OCI-M2 (cell line): Measurements from ENCODE around the gene ASL.
"Not testable (repeated sequence)": the region's sequence is repeated elsewhere in the genome, so short reads cannot be mapped to it uniquely, and the experiment has no call there.

ENCODE experiments used
- DNase-seq: peaks from one replicate; lab custom pipeline; 2025; ENCODE audit not compliant: unreplicated experiment; lab: John Stamatoyannopoulos, UW

Gene ASL

DNA sequence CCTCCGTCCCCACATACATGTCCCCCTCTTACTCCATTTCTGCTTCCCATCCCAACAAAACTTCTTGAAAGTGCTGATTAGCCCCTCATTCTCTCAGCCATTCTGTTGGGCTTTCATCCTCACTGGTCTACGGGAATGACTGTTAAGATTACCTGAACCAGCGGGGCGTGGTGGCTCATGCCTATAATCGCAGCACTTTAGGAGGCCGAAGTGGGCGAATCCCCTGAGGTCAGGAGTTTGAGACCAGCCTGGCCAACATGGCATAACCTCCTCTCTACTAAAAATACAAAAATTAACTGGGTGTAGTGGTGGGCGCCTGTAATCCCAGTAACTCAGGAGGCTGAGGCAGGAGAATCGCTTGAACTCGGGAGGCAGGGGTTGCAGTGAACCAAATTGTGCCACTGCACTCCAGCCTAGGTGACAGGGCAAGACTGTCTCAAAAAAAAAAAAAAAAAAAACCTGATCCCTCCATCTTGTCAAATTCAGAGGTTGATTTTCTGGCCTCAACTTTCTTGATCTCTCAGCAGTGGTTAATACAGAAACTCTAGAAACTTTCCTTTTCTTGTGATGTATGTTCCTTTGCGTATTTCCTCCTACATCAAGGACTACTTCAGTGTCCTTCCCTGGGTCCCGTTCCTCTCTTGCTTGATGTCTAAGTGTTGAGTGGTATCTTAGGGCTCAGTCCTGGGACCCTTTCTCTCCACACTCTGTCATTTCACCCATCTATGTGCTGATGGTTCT, 41.2 kb downstream of the ASL start:
- not testable (repeated sequence) for DNase-seq

DNA sequence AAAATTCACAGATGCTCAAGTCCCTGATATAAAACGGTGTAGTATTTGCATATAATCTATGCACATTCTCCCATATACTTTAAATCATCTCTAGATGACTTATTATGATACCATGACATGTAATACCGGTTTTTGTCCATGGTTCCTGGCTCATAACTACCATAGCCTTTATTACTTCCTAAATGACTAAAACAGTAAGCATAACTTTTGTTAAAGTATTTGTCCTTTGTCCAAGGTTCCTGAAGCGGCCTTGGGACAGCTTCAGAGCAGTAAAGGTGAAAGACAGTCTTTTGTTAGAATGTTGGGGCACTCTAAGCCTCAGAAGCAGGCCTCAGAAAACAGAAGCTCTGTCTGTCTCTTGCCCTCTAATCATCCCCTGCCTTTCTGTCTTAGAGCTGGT, 43.0 kb downstream of the ASL start:
- no peak for DNase-seq

DNA sequence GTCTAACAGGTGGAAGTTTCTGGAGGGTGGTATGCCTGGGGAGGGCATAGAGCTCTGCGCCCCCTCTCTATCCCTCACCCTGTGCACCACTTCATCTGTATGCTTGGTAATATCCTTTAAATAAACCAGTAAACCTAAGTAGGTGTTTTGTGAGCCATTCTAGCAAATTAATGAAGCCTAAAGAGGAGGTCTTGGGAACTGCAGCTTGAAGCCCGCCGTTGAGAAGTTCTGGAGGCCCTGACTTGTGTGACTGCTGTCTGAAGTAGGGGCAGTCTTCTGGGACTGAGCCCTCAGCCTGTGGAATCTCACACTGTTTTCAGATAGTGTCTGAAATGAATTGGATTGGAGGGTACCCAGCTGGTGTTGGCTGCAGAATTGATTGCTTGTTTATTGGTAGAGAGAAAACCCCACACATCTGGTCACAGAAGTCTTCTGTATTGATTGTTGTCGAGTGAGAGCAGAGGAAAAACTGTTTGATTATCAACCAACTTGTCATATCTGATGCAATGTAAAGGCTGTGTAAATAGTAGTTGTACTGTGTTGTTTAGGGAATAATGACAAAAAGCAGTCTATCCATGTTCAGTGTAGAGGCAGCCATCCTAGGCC, 43.7 kb downstream of the ASL start:
- DNase-seq = no peak

DNA sequence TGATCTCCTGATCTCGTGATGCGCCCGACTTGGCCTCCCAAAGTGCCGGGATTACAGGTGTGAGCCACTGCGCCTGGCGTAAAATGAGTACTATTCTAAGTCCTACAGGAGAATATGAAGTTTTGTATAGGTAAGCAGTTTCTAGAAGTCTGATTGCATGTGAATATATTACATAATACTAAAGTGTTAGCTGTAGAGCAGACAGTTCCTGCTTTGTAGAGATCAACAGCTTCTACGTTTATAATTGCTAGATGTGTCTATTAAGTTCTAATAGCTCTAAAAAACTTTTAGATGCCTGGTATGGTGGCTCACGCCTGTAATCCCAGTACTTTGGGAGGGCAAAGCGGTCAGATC, 47.5 kb downstream of the ASL start:
- no peak for DNase-seq

DNA sequence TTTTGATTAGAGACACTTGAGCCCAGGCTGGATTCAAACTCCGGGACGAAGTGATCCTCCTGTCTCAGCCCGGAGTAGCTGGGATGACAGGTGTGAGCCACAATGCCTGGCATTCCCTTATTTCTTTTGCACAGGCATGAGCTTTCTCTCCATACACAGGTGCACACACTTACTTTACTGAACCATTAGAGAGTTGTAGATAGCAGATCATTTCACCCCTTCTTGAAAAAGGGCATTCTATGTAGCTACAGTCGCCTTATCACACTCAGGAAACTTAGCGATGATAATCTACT, 48.9 kb downstream of the ASL start:
- DNase-seq = not testable (repeated sequence)

DNA sequence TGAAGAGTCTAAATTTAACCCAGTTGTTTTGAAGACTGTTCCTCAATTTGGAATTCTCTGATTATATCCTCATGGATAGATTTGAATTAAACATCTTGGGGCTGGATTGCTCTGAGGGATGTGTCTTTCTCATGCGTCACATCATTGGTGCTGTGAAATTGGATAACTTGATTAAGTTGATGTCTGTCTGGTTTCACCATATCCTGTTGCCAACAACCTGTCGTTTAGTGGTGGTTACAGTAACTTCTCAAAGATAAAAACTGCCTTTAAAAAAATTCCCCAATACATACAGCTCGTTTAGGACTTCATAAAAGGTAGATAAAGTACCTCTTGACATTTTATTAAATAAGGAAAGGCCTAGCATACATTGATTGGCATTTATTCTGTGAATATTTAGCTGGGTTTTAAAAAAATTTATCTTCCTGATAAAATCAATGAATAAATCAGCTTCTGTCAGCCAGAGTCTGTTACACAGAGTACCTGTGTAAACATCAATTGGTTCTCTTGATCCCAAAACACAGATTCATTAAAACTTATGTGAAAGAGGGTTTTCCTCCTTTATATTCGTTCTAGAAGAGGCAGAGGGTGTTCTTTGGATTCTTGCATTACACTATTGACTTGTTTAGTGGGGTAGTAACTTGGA, 49.6 kb downstream of the ASL start:
- no peak for DNase-seq

DNA sequence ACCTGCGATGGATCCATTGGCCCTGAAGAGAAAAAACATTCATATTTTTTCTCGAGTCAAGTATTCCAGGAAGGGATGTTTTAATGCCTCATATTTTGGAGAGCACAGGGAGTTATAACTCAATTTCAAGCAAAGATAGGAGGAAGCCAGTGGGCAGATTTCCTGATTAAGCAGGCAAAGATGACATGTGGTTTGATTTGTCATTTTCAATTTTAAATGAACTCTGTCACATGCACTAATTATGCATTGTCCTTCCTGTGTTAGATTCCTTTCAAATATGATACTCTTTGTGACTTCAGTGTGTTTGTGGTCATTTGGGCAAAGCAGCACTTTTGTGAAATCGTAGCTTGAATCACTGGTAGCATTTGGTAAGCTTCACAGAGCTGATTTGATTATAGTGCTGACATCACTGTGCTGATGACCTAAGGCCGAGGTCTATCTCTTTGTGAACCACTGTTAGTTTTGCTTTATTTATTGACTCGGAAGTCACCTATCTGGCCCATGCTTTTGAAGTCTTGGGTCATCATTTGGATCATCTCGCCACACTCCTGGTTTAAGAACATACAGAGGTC, 50.2 kb downstream of the ASL start:
- DNase-seq = not testable (repeated sequence)

DNA sequence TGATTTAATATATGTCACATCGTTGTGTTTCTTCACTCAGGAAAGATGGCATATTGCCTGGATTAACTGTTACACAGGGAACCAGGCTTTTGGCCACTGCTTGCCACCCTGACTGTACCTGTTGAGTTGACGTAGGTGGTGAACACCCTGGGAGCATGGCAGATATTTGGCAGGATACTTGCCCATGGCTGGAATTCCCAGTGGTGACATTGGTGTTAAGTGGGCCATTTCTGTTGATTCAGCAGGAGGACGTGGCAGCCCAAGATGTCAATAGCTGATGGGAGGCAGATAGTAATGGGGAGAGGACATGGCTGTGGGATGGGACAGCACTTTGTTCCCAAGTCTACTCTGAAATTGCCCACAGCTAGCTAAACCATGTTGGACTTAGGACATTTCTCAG, 51.6 kb downstream of the ASL start:
- not testable (repeated sequence) for DNase-seq

DNA sequence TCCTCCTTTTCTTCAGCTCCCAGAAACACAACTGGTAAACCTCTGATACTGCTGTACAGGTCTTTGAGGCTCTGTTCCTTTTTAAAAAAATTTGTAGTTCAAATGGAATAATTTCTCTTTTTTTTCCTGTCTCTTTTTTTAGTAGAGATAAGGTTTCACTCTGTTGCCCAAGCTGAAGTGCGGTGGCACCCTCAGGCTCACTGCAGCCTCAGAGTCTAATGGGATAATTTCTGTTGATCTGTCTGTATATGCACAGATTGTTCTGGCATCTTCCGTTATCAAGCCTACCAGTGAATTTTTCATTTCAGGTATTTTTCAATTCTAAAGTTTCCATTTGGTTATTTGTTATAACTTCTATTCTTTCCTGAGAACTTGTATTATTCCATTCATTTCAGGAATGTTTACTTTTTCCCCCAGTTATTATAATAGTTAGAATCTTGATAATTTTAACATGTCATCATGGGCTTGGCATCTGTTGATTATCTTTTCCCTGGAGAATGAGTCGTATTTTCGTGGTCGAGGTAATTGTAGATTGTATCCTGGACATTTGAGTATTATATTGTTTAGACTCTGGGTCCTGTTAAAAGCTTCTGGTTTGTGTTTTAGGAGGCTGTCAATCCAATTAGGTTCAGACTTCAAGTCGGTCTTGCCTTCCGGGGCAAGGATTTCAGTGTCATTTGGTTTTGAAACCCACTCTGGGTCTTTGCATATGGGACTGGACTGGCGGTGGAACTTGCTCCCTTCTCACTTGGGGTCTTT, 63.6 kb downstream of the ASL start:
- no peak for DNase-seq

DNA sequence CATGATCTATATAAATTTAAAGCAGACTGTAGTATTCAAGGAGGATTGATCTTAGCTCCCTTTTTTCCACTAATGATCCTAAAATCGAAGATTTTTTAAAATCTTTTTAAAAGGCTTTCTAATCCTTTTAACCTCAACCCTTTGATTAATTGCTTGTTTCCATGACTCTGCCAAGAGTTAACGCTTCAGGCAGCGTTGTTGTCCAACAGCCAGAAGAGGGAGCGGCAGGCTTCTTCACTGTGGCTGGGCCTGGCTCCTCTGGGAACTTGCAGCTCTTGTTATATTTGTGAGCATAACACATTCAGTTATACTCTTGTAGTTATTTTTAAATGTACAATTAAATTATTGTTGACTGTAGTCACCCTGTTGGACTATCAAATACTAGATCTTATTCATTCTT, 65.3 kb downstream of the ASL start:
- DNase-seq = no peak

DNA sequence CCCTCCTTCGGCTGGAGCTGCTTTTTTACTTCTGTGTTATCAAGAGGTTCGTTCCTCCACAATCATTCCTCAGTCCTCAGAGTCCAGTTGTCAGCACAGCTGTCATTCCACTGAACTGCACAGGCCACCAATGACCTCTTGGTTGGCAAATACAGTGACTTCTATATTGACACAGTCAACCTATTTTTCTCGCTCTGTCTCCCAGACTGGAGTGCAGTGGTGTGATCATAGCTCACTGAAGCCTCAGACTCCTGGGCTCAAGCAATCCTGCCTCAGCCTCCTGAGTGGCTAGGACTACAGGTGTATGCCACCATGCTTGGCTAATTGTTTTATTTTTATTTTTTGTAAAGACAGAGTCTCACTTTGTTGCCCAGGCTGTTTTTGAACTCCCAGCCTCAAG, 66.7 kb downstream of the ASL start:
- no peak for DNase-seq

DNA sequence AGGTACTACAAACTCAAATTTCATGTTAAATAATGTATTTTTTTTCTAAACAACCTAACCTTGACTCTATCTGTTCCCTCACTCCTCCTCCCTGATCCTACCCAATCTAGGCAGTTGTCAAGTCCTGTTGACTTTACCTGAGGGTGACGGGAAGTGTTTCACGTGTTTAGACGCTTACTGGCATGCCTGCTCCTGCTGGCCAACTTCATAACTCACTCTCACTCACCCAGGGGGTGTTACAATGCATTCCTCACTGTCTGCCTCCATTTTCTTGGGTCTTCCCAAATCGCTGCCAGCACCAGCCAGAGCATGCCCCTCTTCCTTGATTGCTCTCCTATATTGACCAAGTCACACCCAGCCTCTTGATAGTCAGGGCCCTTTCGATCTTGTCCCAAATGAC, 67.4 kb downstream of the ASL start:
- no peak for DNase-seq
